HepG2 (cell line): ENCODE results near the gene MCM3AP. TPM values are rescaled to one million over a fixed set of nuclear protein-coding genes. Genes with fewer than 3 reads are reported as not detected.

Experiments used
- ATAC-seq: fragments of 200-7000 bp; cut with Tn5 transposase; 3 replicates; pipeline ENCODE4 v1.9.1; 2020; ENCODE audit warnings: mild to moderate bottlenecking, moderate library complexity
- BruUV-seq: library from RNA; stranded (reverse); fragments of 400-500 nt; replicated peaks from 2 replicates; lab custom pipeline; 2021; lab: Mats Ljungman, UMichigan
- CTCF ChIA-PET: fragments of 300-600 bp; formaldehyde crosslinking; extraction: SDS; loops from one replicate; lab custom pipeline; 2021; ENCODE audit warnings: low total read pairs, inconsistent platforms, low intra/inter-chr PET ratio; lab: Yijun Ruan, JAX
- POLR2A ChIA-PET: fragments of 350-600 bp; sonication (Branson Sonifier 250); formaldehyde crosslinking; loops from one replicate; lab custom pipeline; 2020; ENCODE audit warnings: antibody characterized with exemption, inconsistent platforms; lab: Yijun Ruan, JAX
- DNase-seq: peaks from one replicate; pipeline ENCODE4 v3.0.0-alpha.2; 2015; ENCODE audit warnings: low spot score
- FAIRE-seq: peaks from 3 replicates; lab custom pipeline; 2011; peaks lifted over from hg19 to GRCh38; lab: Jason Lieb, UNC
- H2AFZ ChIP-seq: one replicate; pipeline ENCODE4 v1.6.1; 2011; ENCODE audit warnings: low read length, inconsistent platforms
- H3K27ac ChIP-seq: fragments of 300-600 bp; 3 replicates; pipeline ENCODE4 v1.8.0; 2011; ENCODE audit warnings: mixed run types, mild to moderate bottlenecking, mixed read lengths, low read length, inconsistent platforms; ENCODE audit not compliant: insufficient read depth; ENCODE audit errors: extremely low read length
- H3K27me3 ChIP-seq, 2 experiments: fragments of 200-600 bp in 1 of 2; 2 replicates in 1 of 2; 3 replicates in 1 of 2; pipeline versions ENCODE4 v1.6.0 to v1.8.0; 2011; ENCODE audit warnings: low read length in 2 of 2, mild to moderate bottlenecking in 2 of 2, moderate library complexity in 2 of 2, inconsistent platforms in 1 of 2; ENCODE audit not compliant: insufficient read depth in 2 of 2, control insufficient read depth in 1 of 2
- H3K36me3 ChIP-seq, 2 experiments: fragments of 200-600 bp in 1 of 2; replicated peaks in 1 of 2; 2 replicates in 1 of 2; 3 replicates in 1 of 2; pipeline versions ENCODE4 v1.5.1 to v1.8.0; 2011; ENCODE audit warnings: low read length in 2 of 2, inconsistent platforms in 1 of 2; ENCODE audit not compliant: insufficient read depth in 2 of 2, control insufficient read depth in 1 of 2
- H3K4me1 ChIP-seq: 2 replicates; pipeline ENCODE4 v1.5.1; 2012; ENCODE audit warnings: low read length, inconsistent platforms; ENCODE audit not compliant: insufficient read depth
- H3K4me2 ChIP-seq: 2 replicates; pipeline ENCODE4 v1.6.0; 2011; ENCODE audit warnings: low read depth, low read length, inconsistent platforms
- H3K4me3 ChIP-seq, 3 experiments: fragments of 200-600 bp in 1 of 3; sonication (generic), shearing (Covaris generic) in 1 of 3; replicated peaks in 1 of 3; 2 replicates each; pipeline ENCODE4 v1.5.1; 2011 to 2016; ENCODE audit warnings: low read length in 3 of 3, inconsistent platforms in 2 of 3, low read depth in 2 of 3, mild to moderate bottlenecking in 2 of 3, control low read depth in 1 of 3, mixed read lengths in 1 of 3; ENCODE audit not compliant: insufficient read depth in 1 of 3
- H3K79me2 ChIP-seq: one replicate; pipeline ENCODE4 v1.6.1; 2011; ENCODE audit warnings: low read length, inconsistent platforms; ENCODE audit not compliant: insufficient read depth
- H3K9ac ChIP-seq: 2 replicates; pipeline ENCODE4 v1.6.0; 2011; ENCODE audit warnings: mild to moderate bottlenecking, low read depth, low read length, inconsistent platforms; ENCODE audit not compliant: insufficient read depth
- H3K9me3 ChIP-seq: 2 replicates; pipeline ENCODE4 v1.5.1; 2012; ENCODE audit warnings: mild to moderate bottlenecking, low read length
- H4K20me1 ChIP-seq: 2 replicates; pipeline ENCODE4 v1.6.0; 2011; ENCODE audit warnings: inconsistent platforms, mild to moderate bottlenecking, low read length, moderate library complexity; ENCODE audit not compliant: insufficient read depth
- ATF6 ChIP-seq: sonication (generic); formaldehyde crosslinking; conservative IDR thresholded peaks from 2 replicates; pipeline ENCODE4 v1.4.0; 2020; ENCODE audit warnings: missing genetic modification reagents
- HNF4G ChIP-seq, 2 experiments: sonication (generic) in 1 of 2; formaldehyde crosslinking in 1 of 2; IDR thresholded peaks; 2 replicates each; pipeline versions ENCODE4 v1.4.0 to v1.6.1; 2011 to 2020; ENCODE audit warnings: borderline replicate concordance in 2 of 2, low read depth in 2 of 2, mild to moderate bottlenecking in 2 of 2, low read length in 1 of 2, missing genetic modification reagents in 1 of 2, moderate library complexity in 1 of 2
- NFKBIZ ChIP-seq: IDR thresholded peaks from 2 replicates; pipeline ENCODE4 v1.6.1; 2018; ENCODE audit warnings: missing genetic modification reagents, missing compliant biosample characterization
- TGIF2 ChIP-seq: IDR thresholded peaks from 2 replicates; pipeline ENCODE4 v1.6.1; 2016; ENCODE audit warnings: control low read depth, missing compliant biosample characterization
- ZNF598 ChIP-seq: sonication (generic); formaldehyde crosslinking; IDR thresholded peaks from 2 replicates; pipeline ENCODE4 v1.5.1; 2020; ENCODE audit warnings: mild to moderate bottlenecking, missing genetic modification reagents, borderline replicate concordance
- ZNF687 ChIP-seq: sonication (generic); formaldehyde crosslinking; IDR thresholded peaks from 2 replicates; pipeline ENCODE4 v1.5.1; 2020; ENCODE audit warnings: mild to moderate bottlenecking, missing genetic modification reagents, moderate library complexity
- WGBS: methylation state at CpG from one replicate; pipeline ENCODE4 v1.1.6; 2017; ENCODE audit warnings: low lambda C conversion rate; 5-methylcytosine and 5-hydroxymethylcytosine counted together
- in situ Hi-C: cut with HindIII; loops from 2 replicates; pipeline ENCODE4 v1.10.0; 2017; ENCODE audit warnings: low pct_unique_long_range_greater_than_20kb; ENCODE audit not compliant: extremely low pct_ligation_motif_present
- intact Hi-C: fragments of 100-400 bp; cut with micrococcal nuclease; formaldehyde crosslinking; loops from one replicate; pipeline ENCODE4 v1.10.0; 2022; ENCODE audit not compliant: unreplicated experiment
- polyA plus RNA-seq, 8 experiments: library from polyadenylated mRNA; depleted of rRNA in 3 of 8; stranded (reverse) in 7 of 8; unstranded in 1 of 8; fragments of >200 nt; fragmentation: Illumina TruSeq in 4 of 8; extraction: Trizol in 4 of 8; gene quantifications; 2 replicates each; pipeline versions ENCODE4 v1.2.1 to v1.2.3, GENCODE V29; 2011 to 2016; ENCODE audit warnings: low read depth in 4 of 8, missing spikeins in 1 of 8, mixed read lengths in 1 of 8; ENCODE audit not compliant: insufficient read depth in 1 of 8
- total RNA-seq, 5 experiments: library from RNA; depleted of rRNA; stranded (reverse); fragments of >200 nt; fragmentation: Illumina TruSeq; extraction: Trizol; gene quantifications; 2 replicates each; pipeline ENCODE4 v1.2.3, GENCODE V29; 2016; ENCODE audit warnings: low read depth in 1 of 5

Gene MCM3AP
- total and polyA plus RNA-seq, 2 of the 13 experiments (the other 11 are each of a cell fraction or from before 2014, with no cell fraction given), result 27.0 to 54.7 TPM

GRCh38 chr21:46307625-46308024 lies 22.2 kb upstream of the MCM3AP start (continued):
- TF ChIP-seq ATF6 (CRISPR knock-in tag), result no peak

GRCh38 chr21:46304955-46305354 lies 19.5 kb upstream of the MCM3AP start:
- intact Hi-C loops, result no loop called here
- Histone ChIP-seq H3K4me3 (no peak overlapping the region), H3K9ac (no peak overlapping the region), H3K36me3 (peaks cover 0 to 17% of the 10 kb centered on the region in 2 experiments; a peak in 2 of 5 replicates), H3K27me3 (no peaks in the 10 kb centered on the region), H3K9me3 (no peaks in the 10 kb centered on the region), H3K4me2 (no peak overlapping the region), H3K79me2 (no peaks in the 10 kb centered on the region), H3K4me1 (no peaks in the 10 kb centered on the region), H2AFZ (no peak overlapping the region), H3K27ac (no peak overlapping the region), H4K20me1 (no peaks in the 10 kb centered on the region)
- TF ChIP-seq NFKBIZ (no peak), ZNF687 (no peak), TGIF2 (no peak), HNF4G (IDR thresholded peaks at IDR 0.05; ENCODE audit: borderline replicate concordance, low read depth, low read length) (no peak), HNF4G (CRISPR knock-in tag; IDR thresholded peaks at IDR 0.05; ENCODE audit: borderline replicate concordance, low read depth) (no peak), ZNF598 (CRISPR knock-in tag) (no peak)
- ATAC-seq, result no peak
- ChIA-PET CTCF (no interaction called here), POLR2A (no interaction called here)
- 97% methylated on average over 11 of the region's 11 CpGs for WGBS
- in situ Hi-C loops, result no loop called here
- no peak for DNase-seq
- FAIRE-seq, result no peak
- BruUV-seq, result no TSS peak
